Loucy (cell line): ENCODE data around the gene RNF130.

Experiments
- H2AFZ ChIP-seq: fragments of 200-600 bp; sonication (generic); 2 replicates; pipeline ENCODE4 v1.6.0; 2016; ENCODE audit warnings: antibody characterized with exemption, mild to moderate bottlenecking, low read length, moderate library complexity
- H3F3A ChIP-seq: fragments of 200-600 bp; 2 replicates; pipeline ENCODE4 v1.6.0; 2016; ENCODE audit warnings: antibody characterized with exemption, low read depth, mild to moderate bottlenecking
- H3K27me3 ChIP-seq: fragments of 200-600 bp; sonication (generic); 2 replicates; pipeline ENCODE4 v1.6.1; 2014; ENCODE audit warnings: low read length, mild to moderate bottlenecking; ENCODE audit not compliant: insufficient read depth, poor library complexity, severe bottlenecking
- H3K36me3 ChIP-seq: fragments of 200-600 bp; sonication (generic); 2 replicates; pipeline ENCODE4 v1.6.1; 2016; ENCODE audit warnings: low read length; ENCODE audit not compliant: insufficient read depth
- H3K4me1 ChIP-seq: fragments of 200-600 bp; sonication (generic); 2 replicates; pipeline ENCODE4 v1.5.1; 2014; ENCODE audit warnings: low read length, mild to moderate bottlenecking; ENCODE audit not compliant: insufficient read depth, poor library complexity, severe bottlenecking
- H3K4me2 ChIP-seq: fragments of 200-600 bp; sonication (generic); 2 replicates; pipeline ENCODE4 v1.6.0; 2014; ENCODE audit warnings: antibody characterized with exemption, low read length, low read depth, mild to moderate bottlenecking; ENCODE audit not compliant: poor library complexity, severe bottlenecking
- H3K4me3 ChIP-seq: fragments of 200-600 bp; sonication (generic); 2 replicates; pipeline ENCODE4 v1.5.1; 2014; ENCODE audit warnings: low read length, mild to moderate bottlenecking, mixed read lengths; ENCODE audit not compliant: poor library complexity, severe bottlenecking
- H3K79me2 ChIP-seq: fragments of 200-600 bp; sonication (generic); 2 replicates; pipeline ENCODE4 v1.6.1; 2014; ENCODE audit warnings: low read length; ENCODE audit not compliant: insufficient read depth
- H3K9ac ChIP-seq: fragments of 200-600 bp; sonication (generic); 2 replicates; pipeline ENCODE4 v1.6.0; 2014; ENCODE audit warnings: mild to moderate bottlenecking, low read depth, low read length, moderate library complexity; ENCODE audit not compliant: poor library complexity, severe bottlenecking
- H3K9me2 ChIP-seq: fragments of 200-600 bp; sonication (generic); replicated peaks from 2 replicates; pipeline ENCODE4 v1.6.1; 2016; ENCODE audit warnings: low read depth, low read length, mixed read lengths
- H3K9me3 ChIP-seq: fragments of 200-600 bp; sonication (generic); 2 replicates; pipeline ENCODE4 v1.6.1; 2014; ENCODE audit warnings: mild to moderate bottlenecking, antibody characterized with exemption, low read length, low read depth; ENCODE audit not compliant: insufficient read depth
- H4K20me1 ChIP-seq: fragments of 200-600 bp; sonication (generic); 2 replicates; pipeline ENCODE4 v1.6.0; 2014; ENCODE audit warnings: antibody characterized with exemption, low read length, mild to moderate bottlenecking; ENCODE audit not compliant: insufficient read depth, poor library complexity, severe bottlenecking
- CTCF ChIP-seq: fragments of 200-600 bp; sonication (generic); conservative IDR thresholded peaks from 2 replicates; pipeline ENCODE4 v1.5.1; 2014; ENCODE audit warnings: mild to moderate bottlenecking, antibody characterized with exemption, low read length
- EZH2phosphoT487 ChIP-seq: fragments of 200-600 bp; IDR thresholded peaks from 2 replicates; pipeline ENCODE4 v1.6.1; 2018; ENCODE audit warnings: antibody characterized with exemption, mild to moderate bottlenecking, moderate library complexity, borderline replicate concordance

Gene RNF130

GRCh38 chr5:180053061-180053602 lies 18.4 kb downstream of the RNF130 start:
- TF ChIP-seq CTCF (no peak), EZH2phosphoT487 (no peak)
- Histone ChIP-seq H3K36me3 (no peaks in the 10 kb centered on the region), H3K4me3 (no peak overlapping the region), H3K4me1 (peaks cover 33% of the 10 kb centered on the region), H3K4me2 (no peak overlapping the region), H3K9me2 (no peaks in the 10 kb centered on the region), H3K9me3 (no peaks in the 10 kb centered on the region), H3K79me2 (peaks cover 92% of the 10 kb centered on the region), H3F3A (no peaks in the 10 kb centered on the region), H3K9ac (no peak overlapping the region), H4K20me1 (peaks cover 25% of the 10 kb centered on the region), H3K27me3 (no peaks in the 10 kb centered on the region), H2AFZ (no peak overlapping the region)

GRCh38 chr5:180052211-180052818 lies 19.2 kb downstream of the RNF130 start:
- TF ChIP-seq CTCF (no peak), EZH2phosphoT487 (no peak)
- Histone ChIP-seq H3K9me2 (no peaks in the 10 kb centered on the region), H3K4me1 (peaks cover 38% of the 10 kb centered on the region), H3K9me3 (no peaks in the 10 kb centered on the region), H2AFZ (no peak overlapping the region), H3K4me2 (no peak overlapping the region), H3K79me2 (peaks cover 92% of the 10 kb centered on the region), H3F3A (no peaks in the 10 kb centered on the region), H3K4me3 (no peak overlapping the region), H3K27me3 (no peaks in the 10 kb centered on the region), H4K20me1 (peaks cover 23% of the 10 kb centered on the region), H3K9ac (no peak overlapping the region), H3K36me3 (no peaks in the 10 kb centered on the region)

GRCh38 chr5:180050121-180050940 lies 21.2 kb downstream of the RNF130 start:
- no peak overlapping the region for H3K4me3 ChIP-seq
- H3K4me2 ChIP-seq = peak overlapping the region; percentile 64
- H3F3A ChIP-seq = no peaks in the 10 kb centered on the region
- H3K9me2 ChIP-seq = no peaks in the 10 kb centered on the region
- H2AFZ ChIP-seq = no peak overlapping the region
- no peak for TF ChIP-seq EZH2phosphoT487
- TF ChIP-seq CTCF = no peak
- H3K9me3 ChIP-seq = no peaks in the 10 kb centered on the region
- peaks cover 32% of the 10 kb centered on the region for H3K4me1 ChIP-seq
- H3K27me3 ChIP-seq = no peaks in the 10 kb centered on the region
- peak overlapping the region; percentile 68 for H3K9ac ChIP-seq
- H4K20me1 ChIP-seq = peaks cover 23% of the 10 kb centered on the region
- no peaks in the 10 kb centered on the region; the same call in 1 of the 2 replicates for H3K36me3 ChIP-seq
- H3K79me2 ChIP-seq = peaks cover 91% of the 10 kb centered on the region
